GM23338 (cell line): ENCODE measurements around the gene MPP2.

Source experiments
- EZH2 ChIP-seq: fragments of 200-600 bp; sonication (generic); IDR thresholded peaks from one replicate; pipeline ENCODE4 v1.8.0; 2017; ENCODE audit warnings: antibody characterized with exemption, mild to moderate bottlenecking, low read depth; ENCODE audit not compliant: unreplicated experiment
- EZH2phosphoT487 ChIP-seq: fragments of 200-600 bp; sonication (generic); IDR thresholded peaks from one replicate; pipeline ENCODE4 v1.8.1; 2018; ENCODE audit warnings: antibody characterized with exemption; ENCODE audit not compliant: unreplicated experiment
- POLR2AphosphoS5 ChIP-seq: IDR thresholded peaks from 2 replicates; pipeline ENCODE4 v1.6.1; 2016; ENCODE audit warnings: antibody characterized with exemption, low read depth
- TF ChIP-seq, protein P1 (sequence below), 2 experiments: fragments of 200-600 bp in 1 of 2; sonication (generic) in 1 of 2; conservative IDR thresholded peaks; 2 replicates each; pipeline versions ENCODE4 v1.5.1 to v1.6.1; 2016 to 2017; ENCODE audit warnings: antibody characterized with exemption in 2 of 2, low read depth in 2 of 2, mild to moderate bottlenecking in 2 of 2, moderate library complexity in 1 of 2
- TF ChIP-seq, protein P2 (sequence below): IDR thresholded peaks from one replicate; pipeline ENCODE4 v1.6.1; 2018; ENCODE audit warnings: antibody characterized with exemption; ENCODE audit not compliant: unreplicated experiment
- TF ChIP-seq, protein P3 (sequence below): IDR thresholded peaks from 2 replicates; pipeline ENCODE4 v1.6.1; 2016; ENCODE audit warnings: antibody characterized with exemption

DNA sequence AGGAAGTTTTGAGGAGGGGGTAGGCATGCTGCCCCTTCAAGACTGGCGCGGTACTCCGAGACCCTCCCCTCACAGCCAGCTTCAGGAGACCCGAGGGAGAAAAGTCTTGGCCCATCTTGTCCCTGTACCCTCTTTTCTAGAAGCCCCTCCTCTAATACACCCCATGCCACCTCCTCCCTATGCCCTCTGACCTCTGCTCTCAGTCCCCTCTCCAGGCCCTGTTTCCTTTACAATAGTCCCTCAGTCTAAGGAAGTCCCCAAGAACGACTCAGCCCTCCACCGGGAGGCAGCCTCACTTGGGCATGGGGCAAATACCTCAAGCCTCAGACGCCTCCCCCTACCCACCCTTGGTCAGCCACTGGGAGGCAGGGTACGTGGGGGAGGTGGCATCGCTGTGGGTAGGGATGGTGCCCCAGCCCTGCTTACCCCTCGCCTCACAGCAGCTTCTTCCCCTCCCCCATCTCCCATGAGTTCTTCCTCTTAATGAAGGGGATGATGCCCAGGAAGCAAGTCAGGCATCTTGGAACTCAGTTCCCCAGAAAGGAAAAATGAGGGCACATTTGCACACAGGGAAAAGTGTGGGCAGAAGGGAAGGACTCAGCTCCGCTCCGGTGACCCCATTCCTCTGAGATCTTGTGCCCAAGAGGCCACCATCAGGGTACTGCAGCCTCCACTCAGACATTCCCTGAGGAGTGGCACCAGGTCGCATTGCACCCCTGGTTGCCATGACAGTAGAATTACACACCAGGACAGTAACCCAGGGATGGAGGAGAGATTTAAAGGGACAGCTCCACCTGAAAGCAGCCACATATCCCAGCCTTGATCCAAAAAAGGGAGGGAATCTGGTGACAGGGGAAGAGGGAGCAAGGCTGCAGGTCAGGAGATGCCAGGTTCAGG is 6.2 kb downstream of the MPP2 start:
- TF ChIP-seq, protein P1, sequence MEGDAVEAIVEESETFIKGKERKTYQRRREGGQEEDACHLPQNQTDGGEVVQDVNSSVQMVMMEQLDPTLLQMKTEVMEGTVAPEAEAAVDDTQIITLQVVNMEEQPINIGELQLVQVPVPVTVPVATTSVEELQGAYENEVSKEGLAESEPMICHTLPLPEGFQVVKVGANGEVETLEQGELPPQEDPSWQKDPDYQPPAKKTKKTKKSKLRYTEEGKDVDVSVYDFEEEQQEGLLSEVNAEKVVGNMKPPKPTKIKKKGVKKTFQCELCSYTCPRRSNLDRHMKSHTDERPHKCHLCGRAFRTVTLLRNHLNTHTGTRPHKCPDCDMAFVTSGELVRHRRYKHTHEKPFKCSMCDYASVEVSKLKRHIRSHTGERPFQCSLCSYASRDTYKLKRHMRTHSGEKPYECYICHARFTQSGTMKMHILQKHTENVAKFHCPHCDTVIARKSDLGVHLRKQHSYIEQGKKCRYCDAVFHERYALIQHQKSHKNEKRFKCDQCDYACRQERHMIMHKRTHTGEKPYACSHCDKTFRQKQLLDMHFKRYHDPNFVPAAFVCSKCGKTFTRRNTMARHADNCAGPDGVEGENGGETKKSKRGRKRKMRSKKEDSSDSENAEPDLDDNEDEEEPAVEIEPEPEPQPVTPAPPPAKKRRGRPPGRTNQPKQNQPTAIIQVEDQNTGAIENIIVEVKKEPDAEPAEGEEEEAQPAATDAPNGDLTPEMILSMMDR (conservative IDR thresholded peaks at IDR 0.05; ENCODE audit: low read depth in 2 of 2) = no peak
- TF ChIP-seq, protein P2, sequence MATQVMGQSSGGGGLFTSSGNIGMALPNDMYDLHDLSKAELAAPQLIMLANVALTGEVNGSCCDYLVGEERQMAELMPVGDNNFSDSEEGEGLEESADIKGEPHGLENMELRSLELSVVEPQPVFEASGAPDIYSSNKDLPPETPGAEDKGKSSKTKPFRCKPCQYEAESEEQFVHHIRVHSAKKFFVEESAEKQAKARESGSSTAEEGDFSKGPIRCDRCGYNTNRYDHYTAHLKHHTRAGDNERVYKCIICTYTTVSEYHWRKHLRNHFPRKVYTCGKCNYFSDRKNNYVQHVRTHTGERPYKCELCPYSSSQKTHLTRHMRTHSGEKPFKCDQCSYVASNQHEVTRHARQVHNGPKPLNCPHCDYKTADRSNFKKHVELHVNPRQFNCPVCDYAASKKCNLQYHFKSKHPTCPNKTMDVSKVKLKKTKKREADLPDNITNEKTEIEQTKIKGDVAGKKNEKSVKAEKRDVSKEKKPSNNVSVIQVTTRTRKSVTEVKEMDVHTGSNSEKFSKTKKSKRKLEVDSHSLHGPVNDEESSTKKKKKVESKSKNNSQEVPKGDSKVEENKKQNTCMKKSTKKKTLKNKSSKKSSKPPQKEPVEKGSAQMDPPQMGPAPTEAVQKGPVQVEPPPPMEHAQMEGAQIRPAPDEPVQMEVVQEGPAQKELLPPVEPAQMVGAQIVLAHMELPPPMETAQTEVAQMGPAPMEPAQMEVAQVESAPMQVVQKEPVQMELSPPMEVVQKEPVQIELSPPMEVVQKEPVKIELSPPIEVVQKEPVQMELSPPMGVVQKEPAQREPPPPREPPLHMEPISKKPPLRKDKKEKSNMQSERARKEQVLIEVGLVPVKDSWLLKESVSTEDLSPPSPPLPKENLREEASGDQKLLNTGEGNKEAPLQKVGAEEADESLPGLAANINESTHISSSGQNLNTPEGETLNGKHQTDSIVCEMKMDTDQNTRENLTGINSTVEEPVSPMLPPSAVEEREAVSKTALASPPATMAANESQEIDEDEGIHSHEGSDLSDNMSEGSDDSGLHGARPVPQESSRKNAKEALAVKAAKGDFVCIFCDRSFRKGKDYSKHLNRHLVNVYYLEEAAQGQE = no peak
- TF ChIP-seq POLR2AphosphoS5 = no peak
- TF ChIP-seq EZH2 = no peak
- no peak for TF ChIP-seq EZH2phosphoT487
- TF ChIP-seq, protein P3, sequence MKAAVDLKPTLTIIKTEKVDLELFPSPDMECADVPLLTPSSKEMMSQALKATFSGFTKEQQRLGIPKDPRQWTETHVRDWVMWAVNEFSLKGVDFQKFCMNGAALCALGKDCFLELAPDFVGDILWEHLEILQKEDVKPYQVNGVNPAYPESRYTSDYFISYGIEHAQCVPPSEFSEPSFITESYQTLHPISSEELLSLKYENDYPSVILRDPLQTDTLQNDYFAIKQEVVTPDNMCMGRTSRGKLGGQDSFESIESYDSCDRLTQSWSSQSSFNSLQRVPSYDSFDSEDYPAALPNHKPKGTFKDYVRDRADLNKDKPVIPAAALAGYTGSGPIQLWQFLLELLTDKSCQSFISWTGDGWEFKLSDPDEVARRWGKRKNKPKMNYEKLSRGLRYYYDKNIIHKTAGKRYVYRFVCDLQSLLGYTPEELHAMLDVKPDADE = no peak
